Vagina (tissue), 2 donors: ENCODE data around the gene RPS6KA2. TPM values are rescaled to one million over a fixed set of nuclear protein-coding genes. Genes with fewer than 3 reads are reported as not detected.

ENCODE experiments used
- DNase-seq, 2 donors: peaks; one replicate each; pipeline ENCODE4 v3.0.0-alpha.2; 2017; ENCODE audit errors: extremely low spot score in 2 of 2
- H3K27ac ChIP-seq: fragments of 200-600 bp; sonication (generic); one replicate; pipeline ENCODE4 v1.5.1; 2019
- H3K27me3 ChIP-seq: fragments of 200-600 bp; sonication (generic); one replicate; pipeline ENCODE4 v1.5.1; 2019
- H3K36me3 ChIP-seq, 2 donors: fragments of 200-600 bp; sonication (generic); one replicate each; pipeline ENCODE4 v1.5.1; 2017 to 2019
- H3K4me1 ChIP-seq: fragments of 200-600 bp; sonication (generic); one replicate; pipeline ENCODE4 v1.5.1; 2019
- H3K4me3 ChIP-seq, 2 donors: fragments of 200-600 bp; sonication (generic); 1 replicate in 1 of 2; 2 replicates in 1 of 2; pipeline ENCODE4 v1.5.1; 2016 to 2019
- H3K9me3 ChIP-seq: fragments of 200-600 bp; sonication (generic); one replicate; pipeline ENCODE4 v1.5.1; 2019
- CTCF ChIP-seq, 3 experiments: fragments of 450-650 bp in 2 of 3; fragments of 200-600 bp in 1 of 3; sonication (generic) in 1 of 3; IDR thresholded peaks; one replicate each; pipeline ENCODE4 v1.5.1; 2017 to 2019; ENCODE audit warnings: antibody characterized with exemption in 3 of 3, mild to moderate bottlenecking in 2 of 3, moderate library complexity in 2 of 3
- POLR2A ChIP-seq, 2 donors: fragments of 450-650 bp; IDR thresholded peaks; one replicate each; pipeline ENCODE4 v1.6.1; 2017; ENCODE audit warnings: antibody characterized with exemption in 2 of 2, mild to moderate bottlenecking in 2 of 2, moderate library complexity in 2 of 2
- POLR2AphosphoS5 ChIP-seq, 2 donors: sonication (generic); formaldehyde crosslinking; IDR thresholded peaks; one replicate each; pipeline ENCODE4 v1.9.0; 2017; ENCODE audit warnings: antibody characterized with exemption in 2 of 2, mild to moderate bottlenecking in 2 of 2, low read depth in 1 of 2; ENCODE audit not compliant: insufficient read depth in 1 of 2
- intact Hi-C: fragments of 100-400 bp; cut with DNase I; formaldehyde crosslinking; loops from one replicate; pipeline ENCODE4 v1.15.1; 2023
- total RNA-seq: library from RNA; depleted of rRNA; stranded (reverse); fragments of >200 nt; gene quantifications from one replicate; pipeline ENCODE4 v1.2.3, GENCODE V29; 2016

RPS6KA2 gene
- total RNA-seq, 1 donor from 2014 or later, result 65.1 TPM

DNA sequence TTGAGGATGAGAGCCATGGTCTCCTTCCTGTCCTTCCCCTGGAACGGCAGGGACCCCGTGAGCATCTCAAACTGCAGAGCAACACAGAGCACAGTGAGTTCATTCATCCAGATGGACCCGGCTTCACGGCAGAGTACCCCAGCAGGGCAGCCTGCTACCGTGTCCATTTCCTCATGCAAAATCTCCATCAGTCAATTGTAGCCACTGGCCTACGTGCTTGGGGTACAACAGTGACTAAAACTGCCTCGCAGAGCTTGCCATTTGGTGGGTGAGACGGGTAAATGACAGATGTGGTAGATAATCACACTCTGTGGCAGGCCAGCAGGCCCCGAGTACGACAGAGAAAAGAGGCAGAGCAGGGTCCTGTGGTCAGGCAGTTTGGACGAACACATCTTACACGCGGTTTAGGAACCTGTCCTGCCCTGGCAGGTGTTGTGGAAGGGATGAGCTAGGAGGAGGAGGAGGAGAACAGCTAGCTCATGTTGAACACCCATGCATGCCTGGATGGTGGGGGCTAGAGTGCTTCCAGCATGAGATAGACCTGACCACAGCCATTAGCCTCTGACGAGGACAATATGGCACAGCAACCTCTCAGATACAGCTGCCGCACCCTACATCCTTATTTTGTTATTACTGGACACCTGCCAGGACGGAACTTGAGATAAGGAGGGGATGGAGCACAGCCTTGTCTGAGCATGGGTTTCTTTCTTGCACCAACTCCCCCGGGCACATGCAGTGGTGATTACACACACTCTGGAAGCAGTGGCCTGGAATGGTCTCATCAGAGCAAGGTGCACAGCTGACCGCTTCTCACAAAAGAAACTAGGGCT, 136.2 kb downstream of the RPS6KA2 start:
- Histone ChIP-seq H3K4me1 (peaks cover 9% of the 10 kb centered on the region), H3K9me3 (no peaks in the 10 kb centered on the region), H3K27me3 (no peaks in the 10 kb centered on the region), H3K36me3 (peaks cover 0 to 36% of the 10 kb centered on the region in 2 donors), H3K27ac (no peak overlapping the region), H3K4me3 (no peak overlapping the region)
- no peak for TF ChIP-seq POLR2A (IDR thresholded peaks at IDR 0.05)
- TF ChIP-seq POLR2AphosphoS5 (IDR thresholded peaks at IDR 0.05; ENCODE audit: insufficient read depth in 1 of 2, low read depth in 1 of 2), result no peak
- no peak for TF ChIP-seq CTCF (IDR thresholded peaks at IDR 0.05)
- DNase-seq, result no peak
- intact Hi-C loops, result no loop called here

DNA sequence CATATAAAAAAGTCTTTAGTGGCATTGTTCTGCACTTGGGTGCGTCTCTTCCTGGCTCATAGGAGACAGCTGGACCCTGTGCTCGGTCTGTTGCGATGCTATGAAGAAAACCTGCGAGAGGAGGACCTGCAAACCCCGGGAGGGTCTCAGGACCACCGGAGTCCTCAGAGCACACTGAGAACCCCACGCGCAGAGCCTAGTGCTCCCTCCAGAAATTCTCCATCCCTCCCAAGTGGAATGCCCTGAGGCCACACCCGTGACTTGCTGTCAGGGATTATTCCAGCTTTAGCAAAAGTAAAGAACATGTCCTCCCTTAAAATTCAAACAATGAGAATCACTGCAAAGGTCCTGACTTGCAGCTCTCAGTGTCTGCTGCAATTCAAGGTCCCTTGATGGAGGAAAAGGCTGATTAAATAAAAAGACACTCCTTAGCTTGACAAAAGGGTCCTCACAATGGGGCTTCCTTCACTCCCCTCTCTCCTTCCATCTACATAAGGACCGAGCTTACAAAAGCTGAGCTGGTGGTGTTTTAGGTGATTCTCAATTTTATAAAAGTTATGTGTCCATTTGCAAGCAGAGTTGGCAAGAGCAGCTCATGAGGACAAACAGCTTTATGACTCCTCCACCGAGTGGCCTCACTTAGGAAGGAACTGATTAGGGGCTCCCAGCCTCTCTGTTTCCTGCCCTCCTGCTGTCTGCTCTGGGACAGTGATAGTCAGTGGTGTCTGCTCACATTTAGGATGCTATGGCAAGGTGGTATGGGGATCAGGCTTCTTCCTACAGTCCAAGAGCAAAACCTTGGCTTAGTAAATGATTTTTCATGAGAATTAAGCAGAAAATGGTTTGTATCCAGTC, 137.5 kb downstream of the RPS6KA2 start:
- Histone ChIP-seq H3K27me3 (no peaks in the 10 kb centered on the region), H3K27ac (no peak overlapping the region), H3K9me3 (no peaks in the 10 kb centered on the region), H3K36me3 (peaks cover 0 to 29% of the 10 kb centered on the region in 2 donors), H3K4me3 (no peak overlapping the region), H3K4me1 (peaks cover 9% of the 10 kb centered on the region)
- TF ChIP-seq POLR2A (IDR thresholded peaks at IDR 0.05) (no peak), CTCF (IDR thresholded peaks at IDR 0.05) (no peak), POLR2AphosphoS5 (IDR thresholded peaks at IDR 0.05; ENCODE audit: insufficient read depth in 1 of 2, low read depth in 1 of 2) (no peak)
- intact Hi-C loops, result no loop called here
- DNase-seq, result no peak

DNA sequence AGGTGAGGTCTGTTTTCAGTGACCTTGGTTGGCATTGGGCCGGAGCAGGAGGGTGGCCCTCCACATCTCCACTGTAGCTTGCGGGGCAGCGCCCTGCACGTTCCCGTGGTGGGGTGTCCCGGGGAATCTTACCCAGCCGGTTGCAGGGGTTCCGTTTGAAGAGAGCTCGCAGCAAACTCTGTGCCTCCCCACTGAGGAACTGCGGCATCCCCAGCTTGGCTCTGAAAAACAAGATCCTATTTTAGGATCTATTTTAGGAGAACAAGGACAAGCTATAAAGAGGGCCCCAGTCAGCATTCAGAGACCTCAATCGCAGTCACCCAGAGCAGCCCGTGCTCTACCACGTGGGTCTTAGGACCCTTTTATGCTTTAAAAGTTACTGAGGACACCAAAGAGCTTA, 138.3 kb downstream of the RPS6KA2 start:
- no peak for DNase-seq
- H3K27ac ChIP-seq, result peak overlapping the region; percentile 40
- peaks cover 9% of the 10 kb centered on the region for H3K4me1 ChIP-seq
- H3K27me3 ChIP-seq, result no peaks in the 10 kb centered on the region
- TF ChIP-seq CTCF (IDR thresholded peaks at IDR 0.05) (no peak), POLR2A (IDR thresholded peaks at IDR 0.05) (no peak), POLR2AphosphoS5 (IDR thresholded peaks at IDR 0.05; ENCODE audit: insufficient read depth in 1 of 2, low read depth in 1 of 2) (no peak)
- no peak overlapping the region for H3K4me3 ChIP-seq
- no peaks in the 10 kb centered on the region for H3K9me3 ChIP-seq
- intact Hi-C loops, result no loop called here
- H3K36me3 ChIP-seq, result peaks cover 0 to 26% of the 10 kb centered on the region in 2 donors

- peaks cover 9% of the 10 kb centered on the region for H3K4me1 ChIP-seq
- H3K27ac ChIP-seq, result peak overlapping the region; percentile 40
- DNase-seq, result no peak
- no peak overlapping the region for H3K4me3 ChIP-seq
- intact Hi-C loops, result no loop called here
- H3K27me3 ChIP-seq, result no peaks in the 10 kb centered on the region
- no peaks in the 10 kb centered on the region for H3K9me3 ChIP-seq
- H3K36me3 ChIP-seq, result peaks cover 0 to 21% of the 10 kb centered on the region in 2 donors
- no peak for TF ChIP-seq CTCF (IDR thresholded peaks at IDR 0.05)
- TF ChIP-seq POLR2AphosphoS5 (IDR thresholded peaks at IDR 0.05; ENCODE audit: insufficient read depth in 1 of 2, low read depth in 1 of 2), result peak; percentile 19 to 50
Measured at GRCh38 chr6:166488076-166488685, 138.9 kb downstream of the RPS6KA2 start.
